ENCODE measurements around the gene SCARB2.

DNA sequence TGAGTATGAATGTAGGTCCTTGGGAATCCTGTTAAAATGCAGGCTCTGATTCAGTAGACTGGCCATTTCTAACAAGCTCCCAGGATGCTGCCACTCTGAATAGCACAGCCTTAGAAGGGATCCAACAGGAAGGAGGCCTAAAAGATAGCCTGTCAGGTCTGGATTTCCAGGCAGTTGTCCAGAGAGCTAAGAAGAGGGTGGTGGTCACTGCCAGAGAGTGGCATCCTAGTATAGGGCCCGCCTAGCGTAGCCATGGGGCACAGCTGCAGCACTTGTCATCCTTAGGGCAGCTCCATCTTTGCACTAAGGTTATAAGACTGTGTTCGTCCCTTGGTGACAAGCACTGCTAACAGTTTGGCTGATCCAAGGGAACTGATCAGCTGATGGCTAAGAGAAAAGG, 44.9 kb downstream of the SCARB2 start:
- TF ChIP-seq, protein P1, sequence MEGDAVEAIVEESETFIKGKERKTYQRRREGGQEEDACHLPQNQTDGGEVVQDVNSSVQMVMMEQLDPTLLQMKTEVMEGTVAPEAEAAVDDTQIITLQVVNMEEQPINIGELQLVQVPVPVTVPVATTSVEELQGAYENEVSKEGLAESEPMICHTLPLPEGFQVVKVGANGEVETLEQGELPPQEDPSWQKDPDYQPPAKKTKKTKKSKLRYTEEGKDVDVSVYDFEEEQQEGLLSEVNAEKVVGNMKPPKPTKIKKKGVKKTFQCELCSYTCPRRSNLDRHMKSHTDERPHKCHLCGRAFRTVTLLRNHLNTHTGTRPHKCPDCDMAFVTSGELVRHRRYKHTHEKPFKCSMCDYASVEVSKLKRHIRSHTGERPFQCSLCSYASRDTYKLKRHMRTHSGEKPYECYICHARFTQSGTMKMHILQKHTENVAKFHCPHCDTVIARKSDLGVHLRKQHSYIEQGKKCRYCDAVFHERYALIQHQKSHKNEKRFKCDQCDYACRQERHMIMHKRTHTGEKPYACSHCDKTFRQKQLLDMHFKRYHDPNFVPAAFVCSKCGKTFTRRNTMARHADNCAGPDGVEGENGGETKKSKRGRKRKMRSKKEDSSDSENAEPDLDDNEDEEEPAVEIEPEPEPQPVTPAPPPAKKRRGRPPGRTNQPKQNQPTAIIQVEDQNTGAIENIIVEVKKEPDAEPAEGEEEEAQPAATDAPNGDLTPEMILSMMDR (IDR thresholded peaks at IDR 0.05) = no peak
- no peak for TF ChIP-seq POLR2A (IDR thresholded peaks at IDR 0.05)

All from heart left ventricle (tissue), 13 donors.